PFSK-1 (cell line): ENCODE measurements around the gene GRM4.

ENCODE experiments used
- FOXP2 ChIP-seq: optimal IDR thresholded peaks from 2 replicates; pipeline ENCODE3; 2011; ENCODE audit warnings: borderline replicate concordance, control low read depth, inconsistent platforms; ENCODE audit not compliant: insufficient read depth; ENCODE audit errors: extremely low read length, extremely low read depth
- POLR2AphosphoS5 ChIP-seq: IDR thresholded peaks from 2 replicates; pipeline ENCODE4 v1.6.1; 2012; ENCODE audit warnings: low read depth, mild to moderate bottlenecking, control low read depth, low read length, moderate library complexity
- SIN3A ChIP-seq: IDR thresholded peaks from 2 replicates; pipeline ENCODE4 v1.6.1; 2012; ENCODE audit warnings: mild to moderate bottlenecking, low read length, moderate library complexity, borderline replicate concordance; ENCODE audit not compliant: insufficient read depth
- TAF1 ChIP-seq: IDR thresholded peaks from 2 replicates; pipeline ENCODE4 v1.6.1; 2012; ENCODE audit warnings: low read length, control low read depth, borderline replicate concordance; ENCODE audit not compliant: insufficient read depth
- TF ChIP-seq, protein P1 (sequence below), 2 experiments: IDR thresholded peaks; 2 replicates each; pipeline versions ENCODE4 v1.6.1 to v1.8.0; 2011 to 2012; ENCODE audit warnings: low read depth in 2 of 2, low read length in 2 of 2, control low read depth in 1 of 2, inconsistent platforms in 1 of 2, mild to moderate bottlenecking in 1 of 2, moderate library complexity in 1 of 2; ENCODE audit not compliant: insufficient read depth in 1 of 2

Gene GRM4

DNA sequence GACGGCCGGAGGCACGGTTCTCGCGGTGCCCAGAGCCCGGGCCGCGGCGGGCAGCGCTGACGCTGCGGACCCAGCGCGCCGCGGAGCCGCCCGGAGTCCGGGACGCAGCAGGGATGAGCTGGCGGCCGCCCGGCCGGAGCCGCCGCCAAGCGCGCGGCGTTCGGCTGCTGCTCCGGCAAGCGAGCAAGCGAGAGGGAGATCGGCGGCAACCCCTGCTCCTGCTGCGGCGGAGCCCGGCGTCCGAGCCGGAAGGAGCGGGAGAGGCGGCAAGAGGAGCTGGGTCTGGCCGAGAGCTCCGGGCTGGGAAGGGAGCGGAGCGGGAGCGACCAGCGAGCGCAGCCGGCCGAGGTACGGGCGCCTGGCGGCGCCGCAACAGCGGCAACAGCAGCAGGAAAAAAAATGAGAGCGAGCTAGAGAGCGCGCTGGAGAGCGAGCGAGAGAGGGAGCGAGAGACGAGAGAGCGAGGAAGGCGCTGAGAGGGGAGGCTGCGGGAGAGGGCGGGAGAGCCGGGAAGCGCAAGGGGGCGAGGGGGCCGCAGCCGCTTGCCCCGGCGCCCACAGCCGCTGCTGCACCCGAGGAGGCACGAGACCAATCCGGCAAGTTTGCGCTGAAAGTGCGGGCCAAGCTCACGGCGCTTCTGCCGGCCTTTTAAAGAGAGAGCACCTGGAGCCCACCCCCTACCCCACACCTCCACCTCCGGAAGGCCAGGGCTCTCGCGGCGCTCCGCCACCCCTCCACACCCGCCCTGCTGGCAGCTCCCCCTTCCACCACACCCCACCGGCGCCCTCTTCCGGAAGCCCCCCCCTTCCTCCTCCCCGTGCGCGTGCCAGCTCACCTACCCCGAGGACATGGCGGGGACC is 496 bp downstream of the GRM4 start:
- TF ChIP-seq SIN3A (no peak), POLR2AphosphoS5 (no peak), TAF1 (no peak), FOXP2 (no peak)
- TF ChIP-seq, protein P1, sequence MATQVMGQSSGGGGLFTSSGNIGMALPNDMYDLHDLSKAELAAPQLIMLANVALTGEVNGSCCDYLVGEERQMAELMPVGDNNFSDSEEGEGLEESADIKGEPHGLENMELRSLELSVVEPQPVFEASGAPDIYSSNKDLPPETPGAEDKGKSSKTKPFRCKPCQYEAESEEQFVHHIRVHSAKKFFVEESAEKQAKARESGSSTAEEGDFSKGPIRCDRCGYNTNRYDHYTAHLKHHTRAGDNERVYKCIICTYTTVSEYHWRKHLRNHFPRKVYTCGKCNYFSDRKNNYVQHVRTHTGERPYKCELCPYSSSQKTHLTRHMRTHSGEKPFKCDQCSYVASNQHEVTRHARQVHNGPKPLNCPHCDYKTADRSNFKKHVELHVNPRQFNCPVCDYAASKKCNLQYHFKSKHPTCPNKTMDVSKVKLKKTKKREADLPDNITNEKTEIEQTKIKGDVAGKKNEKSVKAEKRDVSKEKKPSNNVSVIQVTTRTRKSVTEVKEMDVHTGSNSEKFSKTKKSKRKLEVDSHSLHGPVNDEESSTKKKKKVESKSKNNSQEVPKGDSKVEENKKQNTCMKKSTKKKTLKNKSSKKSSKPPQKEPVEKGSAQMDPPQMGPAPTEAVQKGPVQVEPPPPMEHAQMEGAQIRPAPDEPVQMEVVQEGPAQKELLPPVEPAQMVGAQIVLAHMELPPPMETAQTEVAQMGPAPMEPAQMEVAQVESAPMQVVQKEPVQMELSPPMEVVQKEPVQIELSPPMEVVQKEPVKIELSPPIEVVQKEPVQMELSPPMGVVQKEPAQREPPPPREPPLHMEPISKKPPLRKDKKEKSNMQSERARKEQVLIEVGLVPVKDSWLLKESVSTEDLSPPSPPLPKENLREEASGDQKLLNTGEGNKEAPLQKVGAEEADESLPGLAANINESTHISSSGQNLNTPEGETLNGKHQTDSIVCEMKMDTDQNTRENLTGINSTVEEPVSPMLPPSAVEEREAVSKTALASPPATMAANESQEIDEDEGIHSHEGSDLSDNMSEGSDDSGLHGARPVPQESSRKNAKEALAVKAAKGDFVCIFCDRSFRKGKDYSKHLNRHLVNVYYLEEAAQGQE (IDR thresholded peaks at IDR 0.05; ENCODE audit: insufficient read depth in 1 of 2, low read depth in 2 of 2, low read length in 2 of 2), result no peak

DNA sequence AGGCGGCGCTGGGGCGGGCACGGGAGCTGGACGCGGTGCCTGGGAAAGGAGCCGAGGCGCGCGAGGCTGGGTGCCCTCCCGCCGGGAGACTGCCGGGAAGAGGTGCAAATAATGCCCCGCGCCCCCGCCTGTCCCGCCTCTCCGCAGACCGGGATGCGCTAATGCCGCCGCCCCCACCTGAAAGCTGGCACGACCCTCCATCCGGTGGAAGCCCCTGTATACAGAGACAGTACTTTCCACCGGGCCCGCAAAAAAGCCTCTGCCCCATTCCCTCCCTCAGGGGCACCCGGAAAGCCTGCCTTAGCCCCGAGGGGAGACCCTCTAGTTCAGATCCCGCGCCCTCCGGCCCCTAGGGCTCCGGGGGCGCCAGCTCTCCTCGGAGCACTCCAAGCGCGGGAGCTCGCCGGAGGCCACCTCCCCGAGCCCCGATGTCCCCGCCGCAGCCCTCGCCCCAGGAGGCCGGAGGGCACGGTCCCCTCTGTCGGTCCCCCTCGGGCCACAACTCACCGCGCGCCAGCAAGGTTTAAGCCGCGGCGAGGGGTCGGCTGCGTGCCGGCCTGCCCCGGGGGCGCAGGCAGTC is 1.2 kb downstream of the GRM4 start:
- TF ChIP-seq FOXP2 (no peak), TAF1 (no peak), POLR2AphosphoS5 (no peak), SIN3A (no peak)
- TF ChIP-seq, protein P1 (IDR thresholded peaks at IDR 0.05; ENCODE audit: insufficient read depth in 1 of 2, low read depth in 2 of 2, low read length in 2 of 2), result no peak

DNA sequence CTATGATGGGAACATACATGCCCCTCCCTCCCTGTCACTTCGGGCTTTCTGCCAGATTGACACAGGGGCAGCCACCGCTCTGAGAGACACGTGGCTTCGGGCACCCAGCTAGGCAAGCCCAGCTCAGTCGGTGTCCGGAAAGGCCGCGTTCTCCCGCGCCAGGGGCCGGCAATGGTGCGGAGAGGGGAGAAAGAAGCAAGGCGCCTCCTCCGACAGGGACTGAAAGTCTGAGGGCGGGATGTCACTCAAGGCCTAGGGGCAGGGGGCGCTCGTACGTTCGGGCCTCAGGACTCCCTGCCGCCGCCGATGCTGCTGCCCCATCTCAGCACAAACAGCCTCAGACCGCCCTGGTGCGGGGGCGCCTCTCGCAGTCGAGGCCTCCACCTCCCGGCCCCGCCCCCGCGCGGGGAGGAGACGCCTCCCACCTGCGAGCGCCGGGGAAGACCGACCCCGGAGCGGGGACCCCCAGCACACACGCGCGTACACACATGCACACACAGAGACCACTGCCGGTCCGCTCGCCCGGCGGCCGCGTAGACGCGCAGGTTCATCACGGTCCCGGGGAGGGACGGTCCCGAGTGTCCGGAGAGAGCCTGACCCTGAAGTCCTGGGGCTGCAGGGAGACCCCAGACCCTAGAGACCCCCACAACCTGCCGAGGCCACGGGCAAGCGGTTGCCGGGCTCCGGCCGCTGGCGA is 1.9 kb downstream of the GRM4 start:
- TF ChIP-seq TAF1 (no peak), POLR2AphosphoS5 (no peak), SIN3A (no peak), FOXP2 (no peak)
- TF ChIP-seq, protein P1 (IDR thresholded peaks at IDR 0.05; ENCODE audit: insufficient read depth in 1 of 2, low read depth in 2 of 2, low read length in 2 of 2), result no peak

DNA sequence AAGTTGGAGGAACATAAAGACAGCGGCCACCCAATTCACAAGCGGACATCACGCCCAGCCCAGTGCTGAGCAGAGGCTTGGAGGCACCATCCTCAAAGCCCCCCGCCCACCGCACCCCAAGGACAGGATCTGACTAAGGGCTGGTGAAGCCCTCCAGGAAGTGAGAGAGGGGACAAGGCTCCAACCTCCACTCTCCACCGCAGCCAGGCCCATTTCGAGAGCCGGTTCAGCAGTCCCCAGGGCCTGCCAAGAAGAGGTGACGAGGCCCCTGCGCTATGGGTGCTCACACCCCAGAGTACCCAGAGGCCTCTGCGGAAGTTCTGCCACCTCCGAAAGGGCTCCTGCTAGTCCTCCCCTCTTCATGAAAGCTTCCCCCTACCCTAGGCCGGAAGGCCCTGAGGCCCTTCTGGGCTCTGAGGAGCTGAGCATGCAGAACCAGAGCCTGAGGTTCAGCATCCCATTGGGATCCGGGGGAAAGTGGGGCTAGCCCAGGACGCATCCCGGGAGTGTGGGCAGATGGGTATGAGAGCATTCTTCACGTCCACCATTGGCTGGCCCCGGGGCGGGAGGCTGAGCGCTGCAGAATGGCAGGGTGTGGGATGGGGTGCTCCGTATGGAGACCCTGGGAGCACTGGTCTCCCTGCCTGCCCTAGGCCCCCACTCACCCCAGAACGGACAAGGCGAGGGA is 2.5 kb downstream of the GRM4 start:
- TF ChIP-seq FOXP2 (no peak), TAF1 (no peak), SIN3A (no peak), POLR2AphosphoS5 (no peak)
- TF ChIP-seq, protein P1 (IDR thresholded peaks at IDR 0.05; ENCODE audit: insufficient read depth in 1 of 2, low read depth in 2 of 2, low read length in 2 of 2), result no peak
